Measurements from ENCODE around the gene TECR. TPM values are rescaled to one million over a fixed set of nuclear protein-coding genes. Genes with fewer than 3 reads are reported as not detected.

TECR gene
- total RNA-seq, 4 donors from 2014 or later = 75.5 to 126 (median 99.0) TPM

DNA sequence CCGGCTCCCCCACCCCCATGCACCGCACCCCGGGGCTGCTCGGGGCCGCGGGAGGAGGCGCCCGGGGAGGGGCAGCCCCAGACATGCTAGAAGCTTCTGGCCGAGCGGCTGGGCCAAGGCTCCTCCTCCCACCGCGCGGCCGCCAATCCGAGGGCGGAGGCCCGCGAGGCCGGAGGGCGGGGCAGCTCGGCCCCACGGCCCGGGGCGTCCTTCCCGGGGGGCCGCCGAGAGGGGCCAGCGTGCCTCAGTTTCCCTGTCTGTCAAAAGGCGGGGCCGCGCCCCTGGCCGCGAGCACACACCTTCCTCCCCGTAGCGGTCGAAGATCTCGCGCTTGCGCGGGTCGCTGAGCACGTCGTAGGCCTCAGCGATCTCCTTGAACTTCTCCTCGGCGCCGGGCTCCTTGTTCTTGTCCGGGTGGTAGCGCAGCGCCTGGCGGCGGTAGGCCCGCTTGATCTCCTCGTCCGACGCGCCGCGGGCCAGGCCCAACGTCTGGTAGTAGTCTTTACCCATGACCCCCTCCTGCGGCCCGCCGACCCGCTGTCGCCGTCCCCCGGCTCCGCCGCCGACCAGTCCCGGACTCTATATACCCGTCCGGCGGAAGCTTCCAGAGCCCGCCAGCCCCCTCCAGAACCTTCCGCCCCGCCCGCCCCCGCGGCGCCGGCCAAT, 11.4 kb upstream of the TECR start, which contains the start of gene DNAJB1:
TSS of gene DNAJB1 (minus strand) at position 558 of the 666 bp plus-strand sequence. CDS start at position 510, 48 bp downstream.
- 0% methylated on average over 4 to 46 of the region's 82 CpGs for WGBS, 2 donors
- H3K36me3 ChIP-seq = peaks cover 17 to 23% of the 10 kb centered on the region in 2 donors
- H3K27ac ChIP-seq = peak within 1 kb of the TSS; percentile 99 to 100 (median 100)
- peak within 1 kb of the TSS; percentile 80 to 99 (median 92) for H3K4me3 ChIP-seq (replicated peaks in 1 of 3)
- intact Hi-C loops (cut with DNase I) = no loop called here
- H3K27me3 ChIP-seq = no peaks in the 10 kb centered on the region
- no peaks in the 10 kb centered on the region for H3K9me3 ChIP-seq
- peaks cover 19 to 34% of the 10 kb centered on the region in 2 donors for H3K4me1 ChIP-seq
- TF ChIP-seq, protein P1, sequence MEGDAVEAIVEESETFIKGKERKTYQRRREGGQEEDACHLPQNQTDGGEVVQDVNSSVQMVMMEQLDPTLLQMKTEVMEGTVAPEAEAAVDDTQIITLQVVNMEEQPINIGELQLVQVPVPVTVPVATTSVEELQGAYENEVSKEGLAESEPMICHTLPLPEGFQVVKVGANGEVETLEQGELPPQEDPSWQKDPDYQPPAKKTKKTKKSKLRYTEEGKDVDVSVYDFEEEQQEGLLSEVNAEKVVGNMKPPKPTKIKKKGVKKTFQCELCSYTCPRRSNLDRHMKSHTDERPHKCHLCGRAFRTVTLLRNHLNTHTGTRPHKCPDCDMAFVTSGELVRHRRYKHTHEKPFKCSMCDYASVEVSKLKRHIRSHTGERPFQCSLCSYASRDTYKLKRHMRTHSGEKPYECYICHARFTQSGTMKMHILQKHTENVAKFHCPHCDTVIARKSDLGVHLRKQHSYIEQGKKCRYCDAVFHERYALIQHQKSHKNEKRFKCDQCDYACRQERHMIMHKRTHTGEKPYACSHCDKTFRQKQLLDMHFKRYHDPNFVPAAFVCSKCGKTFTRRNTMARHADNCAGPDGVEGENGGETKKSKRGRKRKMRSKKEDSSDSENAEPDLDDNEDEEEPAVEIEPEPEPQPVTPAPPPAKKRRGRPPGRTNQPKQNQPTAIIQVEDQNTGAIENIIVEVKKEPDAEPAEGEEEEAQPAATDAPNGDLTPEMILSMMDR (IDR thresholded peaks at IDR 0.05) = peak in 1 of 6 experiments; percentile 3
- TF ChIP-seq POLR2A (IDR thresholded peaks at IDR 0.05) = peak; percentile 89 to 95
- peak; percentile 82 for DNase-seq

DNA sequence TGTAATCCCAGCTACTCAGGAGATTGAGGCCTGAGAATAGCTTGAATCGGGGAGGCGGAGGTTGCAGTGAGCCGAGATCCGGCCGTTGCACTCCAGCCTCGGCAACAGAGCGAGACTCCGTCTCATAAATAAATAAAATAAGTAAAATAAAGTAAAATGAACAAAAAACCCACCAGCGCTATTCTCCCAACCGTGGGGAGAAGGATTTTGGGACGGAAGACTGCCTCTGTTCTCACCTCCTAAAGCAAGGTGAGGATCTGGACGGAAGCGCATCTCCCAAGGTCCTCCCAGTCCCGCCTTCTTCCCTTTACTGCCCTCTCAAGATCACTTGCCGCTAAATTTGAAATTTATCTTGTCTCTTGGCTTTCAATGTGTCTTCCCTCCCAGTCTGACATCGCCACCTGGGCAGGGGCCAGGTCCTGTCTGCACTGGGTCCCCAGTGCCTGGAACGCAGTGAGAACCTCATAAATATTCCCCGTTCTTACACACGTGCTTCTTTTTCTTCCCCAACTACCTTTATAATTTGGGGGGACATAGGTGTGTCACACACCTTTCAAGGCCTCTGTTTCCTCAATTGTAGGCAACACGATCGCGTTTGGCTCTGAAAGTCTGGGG, 10.0 kb upstream of the TECR start:
- 92 to 93% methylated on average over 22 of the region's 22 CpGs for WGBS, 2 donors
- TF ChIP-seq POLR2A (IDR thresholded peaks at IDR 0.05) = no peak
- TF ChIP-seq, protein P1 (IDR thresholded peaks at IDR 0.05) = no peak
- Histone ChIP-seq H3K27ac (peak overlapping the region; percentile 90 to 100 (median 91)), H3K4me1 (peaks cover 19 to 34% of the 10 kb centered on the region in 2 donors), H3K4me3 (replicated peaks in 1 of 3) (no peak overlapping the region), H3K36me3 (peaks cover 17 to 21% of the 10 kb centered on the region in 2 donors), H3K9me3 (no peaks in the 10 kb centered on the region), H3K27me3 (no peaks in the 10 kb centered on the region)
- intact Hi-C loops (cut with DNase I) = no loop called here
- no peak for DNase-seq

DNA sequence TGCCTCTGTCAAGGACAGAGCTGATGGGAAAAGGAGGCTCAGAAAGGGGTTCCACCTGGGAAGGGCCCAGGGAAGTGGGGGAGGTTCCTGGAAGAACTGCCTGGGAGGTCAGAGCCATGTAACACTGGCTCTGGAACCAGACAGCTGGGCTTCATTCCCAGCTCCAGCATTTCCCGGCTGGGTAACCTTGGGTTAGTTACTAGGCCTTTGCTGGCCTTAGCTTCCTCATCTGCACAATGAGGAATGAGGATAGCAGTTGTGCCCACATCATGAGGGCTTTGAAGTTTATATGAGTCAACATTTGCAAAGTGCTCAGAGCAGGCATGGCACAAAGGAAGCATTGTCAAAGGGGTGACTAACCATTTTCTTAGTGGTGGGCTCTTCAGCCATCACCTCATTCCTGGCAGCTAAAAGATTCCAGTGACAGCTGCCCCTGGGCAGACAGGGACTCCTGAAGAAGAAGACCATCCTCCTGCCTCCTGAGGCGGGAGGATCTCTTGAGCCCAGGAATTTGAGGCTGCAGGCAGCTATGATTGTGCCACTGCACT, 9.5 kb upstream of the TECR start:
- Histone ChIP-seq H3K4me3 (replicated peaks in 1 of 3) (no peak overlapping the region), H3K36me3 (peaks cover 15 to 17% of the 10 kb centered on the region in 2 donors), H3K27ac (peak overlapping the region in 2 of 3 donors; percentile 91 to 100), H3K4me1 (peaks cover 19 to 32% of the 10 kb centered on the region in 2 donors), H3K27me3 (no peaks in the 10 kb centered on the region), H3K9me3 (no peaks in the 10 kb centered on the region)
- no peak for TF ChIP-seq POLR2A (IDR thresholded peaks at IDR 0.05)
- TF ChIP-seq, protein P1 (IDR thresholded peaks at IDR 0.05) = no peak
- WGBS, 2 donors = 52 to 73% methylated on average over 2 of the region's 2 CpGs
- intact Hi-C loops (cut with DNase I) = no loop called here
- no peak for DNase-seq

DNA sequence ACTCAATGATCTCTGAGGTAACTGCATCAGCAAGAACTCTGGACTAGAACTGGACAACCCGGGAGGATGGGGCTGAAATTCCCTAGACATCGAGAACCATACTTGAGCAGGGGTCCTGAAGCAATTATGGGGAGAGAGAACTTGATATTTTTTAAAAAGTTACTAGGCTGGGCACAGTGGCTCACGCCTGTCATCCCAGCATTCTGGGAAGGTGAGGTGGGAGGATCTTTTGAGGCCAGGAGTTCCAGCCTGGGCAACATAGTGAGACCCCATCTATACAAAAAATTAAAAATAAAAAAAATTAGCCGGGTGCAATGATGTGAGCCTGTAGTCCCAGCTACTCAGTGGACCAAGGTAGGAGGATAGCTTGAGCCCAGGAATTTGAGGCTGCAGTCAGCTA, 8.9 kb upstream of the TECR start:
- TF ChIP-seq, protein P1 (IDR thresholded peaks at IDR 0.05) = no peak
- no peak for TF ChIP-seq POLR2A (IDR thresholded peaks at IDR 0.05)
- H3K4me1 ChIP-seq = peaks cover 18 to 26% of the 10 kb centered on the region in 2 donors
- H3K36me3 ChIP-seq = peaks cover 9 to 11% of the 10 kb centered on the region in 2 donors
- intact Hi-C loops (cut with DNase I) = no loop called here
- no peak overlapping the region for H3K4me3 ChIP-seq (replicated peaks in 1 of 3)
- DNase-seq = no peak
- 93 to 95% methylated on average over 4 of the region's 4 CpGs for WGBS, 2 donors
- no peaks in the 10 kb centered on the region for H3K27me3 ChIP-seq
- H3K27ac ChIP-seq = no peak overlapping the region
- no peaks in the 10 kb centered on the region for H3K9me3 ChIP-seq

DNA sequence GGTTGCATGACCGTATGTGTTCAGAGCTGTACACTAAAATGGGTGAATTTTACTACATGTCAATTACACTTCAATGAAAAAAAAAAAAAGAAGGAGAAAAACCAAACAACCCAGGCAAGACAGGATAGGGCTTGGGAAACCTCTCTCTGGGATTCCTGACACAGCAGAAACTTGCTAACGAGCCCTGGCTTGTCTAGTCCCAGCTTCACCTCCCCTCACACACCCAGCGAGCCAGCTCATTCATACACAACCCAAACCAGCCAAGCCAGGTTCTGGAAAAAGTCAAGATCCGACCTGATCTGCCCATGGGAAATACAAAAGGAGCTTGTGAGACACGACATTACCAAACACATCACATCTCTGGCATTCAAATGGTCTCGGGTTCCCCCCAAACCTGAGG, 3.7 kb upstream of the TECR start:
- DNase-seq = no peak
- TF ChIP-seq, protein P1 (IDR thresholded peaks at IDR 0.05) = no peak
- TF ChIP-seq POLR2A (IDR thresholded peaks at IDR 0.05) = no peak
- 64 to 66% methylated on average over 6 of the region's 6 CpGs for WGBS, 2 donors
- Histone ChIP-seq H3K4me1 (peaks cover 0 to 4% of the 10 kb centered on the region in 2 donors), H3K4me3 (replicated peaks in 1 of 3) (no peak overlapping the region), H3K36me3 (no peaks in the 10 kb centered on the region), H3K27ac (no peak overlapping the region), H3K9me3 (no peaks in the 10 kb centered on the region), H3K27me3 (no peaks in the 10 kb centered on the region)
- intact Hi-C loops (cut with DNase I) = no loop called here

Measured in thyroid gland (tissue), 4 donors.